ENCODE data around the gene ADAP1.
"Not testable (repeated sequence)": the region's sequence is repeated elsewhere in the genome, so short reads cannot be mapped to it uniquely, and the experiment has no call there.

The ADAP1 gene

GRCh38 chr7:954330-955238 lies at the start of gene ADAP1:
TSS of gene ADAP1 (minus strand) at chr7:954680. CDS start at chr7:954477, 203 bp downstream.
- H3K4me1 Mint-ChIP-seq (ENCODE audit: low read depth) = no peaks in the 10 kb centered on the region
- H3K27me3 Mint-ChIP-seq (ENCODE audit: low read depth) = peaks cover 9% of the 10 kb centered on the region
- H3K9me3 Mint-ChIP-seq = no peaks in the 10 kb centered on the region
- DNase-seq (ENCODE audit: low spot score) = peak; percentile 67
- H3K4me3 Mint-ChIP-seq = peak within 1 kb of the TSS; percentile 64
- H3K36me3 Mint-ChIP-seq (ENCODE audit: low read depth) = no peaks in the 10 kb centered on the region
- no peak within 1 kb of the TSS for H3K27ac Mint-ChIP-seq

GRCh38 chr7:1002445-1002844 lies 48.0 kb upstream of the ADAP1 start:
- not testable (repeated sequence) for H3K4me1 Mint-ChIP-seq (ENCODE audit: low read depth); H3K36me3 Mint-ChIP-seq (ENCODE audit: low read depth); DNase-seq (ENCODE audit: low spot score); H3K4me3 Mint-ChIP-seq; H3K27ac Mint-ChIP-seq; H3K27me3 Mint-ChIP-seq (ENCODE audit: low read depth); H3K9me3 Mint-ChIP-seq

GRCh38 chr7:1002026-1002425 lies 47.5 kb upstream of the ADAP1 start:
- not testable (repeated sequence) for H3K4me3 Mint-ChIP-seq; H3K4me1 Mint-ChIP-seq (ENCODE audit: low read depth); H3K27me3 Mint-ChIP-seq (ENCODE audit: low read depth); H3K27ac Mint-ChIP-seq; H3K9me3 Mint-ChIP-seq; H3K36me3 Mint-ChIP-seq (ENCODE audit: low read depth); DNase-seq (ENCODE audit: low spot score)

GRCh38 chr7:1001069-1001770 lies 46.7 kb upstream of the ADAP1 start:
- peak overlapping the region; percentile 41 for H3K27ac Mint-ChIP-seq
- H3K4me1 Mint-ChIP-seq (ENCODE audit: low read depth); H3K27me3 Mint-ChIP-seq (ENCODE audit: low read depth); DNase-seq (ENCODE audit: low spot score); H3K9me3 Mint-ChIP-seq; H3K36me3 Mint-ChIP-seq (ENCODE audit: low read depth); H3K4me3 Mint-ChIP-seq: not testable (repeated sequence)

GRCh38 chr7:999941-1000935 lies 45.8 kb upstream of the ADAP1 start:
- no peaks in the 10 kb centered on the region for H3K9me3 Mint-ChIP-seq
- no peak for DNase-seq (ENCODE audit: low spot score)
- no peaks in the 10 kb centered on the region for H3K36me3 Mint-ChIP-seq (ENCODE audit: low read depth)
- H3K27ac Mint-ChIP-seq = no peak overlapping the region
- no peak overlapping the region for H3K4me3 Mint-ChIP-seq
- H3K4me1 Mint-ChIP-seq (ENCODE audit: low read depth) = no peaks in the 10 kb centered on the region
- H3K27me3 Mint-ChIP-seq (ENCODE audit: low read depth) = no peaks in the 10 kb centered on the region

- H3K4me3 Mint-ChIP-seq = no peak overlapping the region
- H3K27ac Mint-ChIP-seq = no peak overlapping the region
- no peaks in the 10 kb centered on the region for H3K36me3 Mint-ChIP-seq (ENCODE audit: low read depth)
- no peaks in the 10 kb centered on the region for H3K4me1 Mint-ChIP-seq (ENCODE audit: low read depth)
- H3K27me3 Mint-ChIP-seq (ENCODE audit: low read depth) = no peaks in the 10 kb centered on the region
- no peak for DNase-seq (ENCODE audit: low spot score)
- no peaks in the 10 kb centered on the region for H3K9me3 Mint-ChIP-seq
Measured at GRCh38 chr7:999149-999879, 44.8 kb upstream of the ADAP1 start.

- no peak overlapping the region for H3K4me3 Mint-ChIP-seq
- no peaks in the 10 kb centered on the region for H3K4me1 Mint-ChIP-seq (ENCODE audit: low read depth)
- no peaks in the 10 kb centered on the region for H3K27me3 Mint-ChIP-seq (ENCODE audit: low read depth)
- no peak for DNase-seq (ENCODE audit: low spot score)
- no peaks in the 10 kb centered on the region for H3K9me3 Mint-ChIP-seq
- H3K27ac Mint-ChIP-seq = no peak overlapping the region
- H3K36me3 Mint-ChIP-seq (ENCODE audit: low read depth) = no peaks in the 10 kb centered on the region
Measured at GRCh38 chr7:997404-998395, 43.2 kb upstream of the ADAP1 start.

- no peak for DNase-seq (ENCODE audit: low spot score)
- Mint-ChIP-seq H3K36me3 (ENCODE audit: low read depth) (no peaks in the 10 kb centered on the region), H3K27me3 (ENCODE audit: low read depth) (no peaks in the 10 kb centered on the region), H3K4me3 (no peak overlapping the region), H3K27ac (no peak overlapping the region), H3K4me1 (ENCODE audit: low read depth) (no peaks in the 10 kb centered on the region), H3K9me3 (no peaks in the 10 kb centered on the region)
Measured at GRCh38 chr7:996079-996872, 41.8 kb upstream of the ADAP1 start.

- H3K4me1 Mint-ChIP-seq (ENCODE audit: low read depth) = no peaks in the 10 kb centered on the region
- H3K27me3 Mint-ChIP-seq (ENCODE audit: low read depth) = no peaks in the 10 kb centered on the region
- no peak overlapping the region for H3K4me3 Mint-ChIP-seq
- no peak overlapping the region for H3K27ac Mint-ChIP-seq
- no peaks in the 10 kb centered on the region for H3K9me3 Mint-ChIP-seq
- DNase-seq (ENCODE audit: low spot score) = no peak
- no peaks in the 10 kb centered on the region for H3K36me3 Mint-ChIP-seq (ENCODE audit: low read depth)
Measured at GRCh38 chr7:995571-995970, 41.1 kb upstream of the ADAP1 start.

- H3K9me3 Mint-ChIP-seq = no peaks in the 10 kb centered on the region
- H3K36me3 Mint-ChIP-seq (ENCODE audit: low read depth) = no peaks in the 10 kb centered on the region
- H3K27ac Mint-ChIP-seq = no peak overlapping the region
Measured at GRCh38 chr7:994592-995308, 40.3 kb upstream of the ADAP1 start.

More at GRCh38 chr7:994592-995308, 40.3 kb upstream of the ADAP1 start:
- Mint-ChIP-seq H3K4me3 (no peak overlapping the region), H3K4me1 (ENCODE audit: low read depth) (no peaks in the 10 kb centered on the region), H3K27me3 (ENCODE audit: low read depth) (no peaks in the 10 kb centered on the region)
- DNase-seq (ENCODE audit: low spot score) = no peak

Data from T-helper 2 cell treated with Interferon-gamma antibody and Interleukin-4, amounts not matched to agents 5 μg/mL and 100 μg/mL, for 36 hours (primary cell).